Testis (tissue), 3 donors: ENCODE data around the gene UTP20. TPM values are rescaled to one million over a fixed set of nuclear protein-coding genes. Genes with fewer than 3 reads are reported as not detected.
"Not testable (repeated sequence)": the region's sequence is repeated elsewhere in the genome, so short reads cannot be mapped to it uniquely, and the experiment has no call there.

ENCODE experiments used
- DNase-seq: peaks from one replicate; pipeline ENCODE4 v3.0.0-alpha.2; 2019
- H3K27ac ChIP-seq, 2 donors: fragments of 200-600 bp; sonication (generic); one replicate each; pipeline ENCODE4 v1.5.1; 2019
- H3K27me3 ChIP-seq: fragments of 200-600 bp; sonication (generic); one replicate; pipeline ENCODE4 v1.5.1; 2019
- H3K36me3 ChIP-seq: fragments of 200-600 bp; sonication (generic); one replicate; pipeline ENCODE4 v1.5.1; 2017; ENCODE audit warnings: low read depth; ENCODE audit errors: missing control alignments
- H3K4me1 ChIP-seq: fragments of 200-600 bp; sonication (generic); one replicate; pipeline ENCODE4 v1.5.1; 2019
- H3K4me3 ChIP-seq, 2 donors: fragments of 200-600 bp; sonication (generic); one replicate each; pipeline ENCODE4 v1.5.1; 2017 to 2019
- H3K9me3 ChIP-seq: fragments of 200-600 bp; sonication (generic); one replicate; pipeline ENCODE4 v1.5.1; 2017
- POLR2A ChIP-seq: fragments of 450-650 bp; IDR thresholded peaks from one replicate; pipeline ENCODE4 v1.6.1; 2017; ENCODE audit warnings: antibody characterized with exemption, mild to moderate bottlenecking, moderate library complexity
- WGBS, 2 donors: methylation state at CpG; one replicate each; pipeline ENCODE4 v1.1.5; 2018; 5-methylcytosine and 5-hydroxymethylcytosine counted together
- intact Hi-C: fragments of 100-400 bp; cut with DNase I; formaldehyde crosslinking; loops from one replicate; pipeline ENCODE4 v1.15.1; 2023; ENCODE audit warnings: low total_unique reads
- polyA plus RNA-seq: library from polyadenylated mRNA; stranded (reverse); fragments of 350-450 nt; fragmentation: Illumina TruSeq; extraction: RNeasy Lipid Tissue Mini Kit (QIAGEN cat#74804); gene quantifications from one replicate; pipeline ENCODE4 v1.2.3, GENCODE V29; 2014; ENCODE audit warnings: low read depth, low replicate concordance; ENCODE audit not compliant: insufficient read depth
- total RNA-seq, 2 donors: library from RNA; depleted of rRNA; stranded (reverse); fragments of >200 nt; gene quantifications; one replicate each; pipeline ENCODE4 v1.2.3, GENCODE V29; 2016
- TF ChIP-seq, protein P1 (sequence below), 3 experiments: fragments of 450-650 bp in 2 of 3; fragments of 200-600 bp in 1 of 3; sonication (generic) in 1 of 3; IDR thresholded peaks; one replicate each; pipeline ENCODE4 v1.5.1; 2016 to 2019; ENCODE audit warnings: antibody characterized with exemption in 3 of 3, mild to moderate bottlenecking in 2 of 3, moderate library complexity in 1 of 3

The UTP20 gene
- total and polyA plus RNA-seq, 3 donors from 2014 or later, result 12.7 to 31.7 (median 29.2) TPM

DNA sequence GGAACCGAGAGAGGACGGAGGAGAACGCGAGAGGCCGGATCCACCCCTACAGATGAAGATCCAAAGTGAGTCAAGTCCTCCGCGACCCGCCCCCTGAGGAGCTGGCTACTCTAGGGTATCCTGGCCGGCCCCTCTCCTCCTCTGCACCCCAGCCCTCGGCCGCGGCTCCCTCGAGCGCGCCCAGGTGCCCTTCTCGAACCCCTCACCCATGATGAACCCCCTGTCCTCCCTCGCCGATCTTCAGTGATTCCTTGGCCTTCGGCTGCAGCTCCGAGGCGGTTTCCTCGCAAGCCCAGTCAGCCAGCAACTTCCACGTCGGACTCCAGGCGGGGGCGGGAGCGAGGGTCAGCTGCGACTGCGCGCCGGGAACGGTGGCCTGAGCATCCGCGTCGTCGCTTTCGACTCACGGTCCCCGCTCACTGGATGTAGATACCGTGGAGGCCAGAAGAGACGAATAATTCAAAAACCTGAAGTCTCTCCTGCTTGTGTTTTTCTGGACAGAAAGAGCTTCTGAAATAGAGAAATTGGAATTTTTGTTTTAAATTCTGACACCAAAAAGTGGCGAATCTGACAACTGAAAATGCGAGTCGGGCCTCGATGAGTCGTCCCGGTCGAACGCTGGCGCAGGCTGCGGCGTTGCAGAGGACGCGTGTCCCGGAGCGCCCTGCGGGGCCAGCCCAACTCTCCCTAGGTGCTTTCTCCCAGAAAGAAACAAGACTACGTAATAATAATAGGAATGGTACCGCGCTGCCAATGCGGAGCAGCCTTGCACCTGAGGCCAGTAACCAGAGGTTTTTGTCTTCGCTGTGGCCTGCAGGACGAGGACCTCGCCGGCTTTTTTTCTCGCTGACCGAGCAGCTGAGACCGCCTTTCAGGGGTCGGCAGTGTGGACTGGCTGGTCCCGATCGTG lies 127.8 kb downstream of the UTP20 start, which contains the start of gene ARL1:
TSS of gene ARL1 (minus strand) at position 337 of the 910 bp plus-strand sequence. CDS start at position 210, 127 bp downstream.
- H3K27me3 ChIP-seq, result no peaks in the 10 kb centered on the region
- H3K36me3 ChIP-seq, result no peaks in the 10 kb centered on the region
- peak; percentile 89 for DNase-seq
- no peaks in the 10 kb centered on the region for H3K9me3 ChIP-seq
- 0% methylated on average over 22 to 71 of the region's 71 CpGs for WGBS, 2 donors
- H3K27ac ChIP-seq, result peak within 1 kb of the TSS; percentile 89 to 96
- peaks cover 10% of the 10 kb centered on the region for H3K4me1 ChIP-seq
- no peak for TF ChIP-seq POLR2A
- TF ChIP-seq, protein P1, sequence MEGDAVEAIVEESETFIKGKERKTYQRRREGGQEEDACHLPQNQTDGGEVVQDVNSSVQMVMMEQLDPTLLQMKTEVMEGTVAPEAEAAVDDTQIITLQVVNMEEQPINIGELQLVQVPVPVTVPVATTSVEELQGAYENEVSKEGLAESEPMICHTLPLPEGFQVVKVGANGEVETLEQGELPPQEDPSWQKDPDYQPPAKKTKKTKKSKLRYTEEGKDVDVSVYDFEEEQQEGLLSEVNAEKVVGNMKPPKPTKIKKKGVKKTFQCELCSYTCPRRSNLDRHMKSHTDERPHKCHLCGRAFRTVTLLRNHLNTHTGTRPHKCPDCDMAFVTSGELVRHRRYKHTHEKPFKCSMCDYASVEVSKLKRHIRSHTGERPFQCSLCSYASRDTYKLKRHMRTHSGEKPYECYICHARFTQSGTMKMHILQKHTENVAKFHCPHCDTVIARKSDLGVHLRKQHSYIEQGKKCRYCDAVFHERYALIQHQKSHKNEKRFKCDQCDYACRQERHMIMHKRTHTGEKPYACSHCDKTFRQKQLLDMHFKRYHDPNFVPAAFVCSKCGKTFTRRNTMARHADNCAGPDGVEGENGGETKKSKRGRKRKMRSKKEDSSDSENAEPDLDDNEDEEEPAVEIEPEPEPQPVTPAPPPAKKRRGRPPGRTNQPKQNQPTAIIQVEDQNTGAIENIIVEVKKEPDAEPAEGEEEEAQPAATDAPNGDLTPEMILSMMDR (IDR thresholded peaks at IDR 0.05), result peak in 1 of 3 experiments; percentile 20
- intact Hi-C loops, result no loop called here
- H3K4me3 ChIP-seq, result peak within 1 kb of the TSS; percentile 71 to 97

DNA sequence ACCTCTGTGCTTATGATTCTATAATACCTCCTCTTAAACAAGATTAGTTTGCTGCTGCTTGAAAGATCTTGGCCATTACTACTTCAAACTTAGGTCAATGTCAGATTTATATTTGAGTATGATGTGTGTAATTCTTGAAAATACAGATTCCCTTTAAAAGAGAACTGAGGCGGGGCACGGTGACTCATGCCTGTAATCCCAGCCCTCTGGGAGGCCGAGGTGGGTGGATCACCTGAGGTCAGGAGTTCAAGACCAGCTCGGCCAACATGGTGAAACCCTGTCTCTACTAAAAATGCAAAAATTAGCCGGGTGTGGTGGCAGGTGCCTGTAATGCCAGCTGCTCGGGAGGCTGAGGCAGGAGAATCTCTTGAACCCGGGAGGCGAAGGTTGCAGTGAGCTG lies 130.3 kb downstream of the UTP20 start:
- H3K4me1 ChIP-seq, H3K9me3 ChIP-seq, intact Hi-C loops, H3K4me3 ChIP-seq, DNase-seq, H3K36me3 ChIP-seq, H3K27ac ChIP-seq, H3K27me3 ChIP-seq: not testable (repeated sequence)
- 82 to 85% methylated on average over 8 of the region's 8 CpGs for WGBS, 2 donors

DNA sequence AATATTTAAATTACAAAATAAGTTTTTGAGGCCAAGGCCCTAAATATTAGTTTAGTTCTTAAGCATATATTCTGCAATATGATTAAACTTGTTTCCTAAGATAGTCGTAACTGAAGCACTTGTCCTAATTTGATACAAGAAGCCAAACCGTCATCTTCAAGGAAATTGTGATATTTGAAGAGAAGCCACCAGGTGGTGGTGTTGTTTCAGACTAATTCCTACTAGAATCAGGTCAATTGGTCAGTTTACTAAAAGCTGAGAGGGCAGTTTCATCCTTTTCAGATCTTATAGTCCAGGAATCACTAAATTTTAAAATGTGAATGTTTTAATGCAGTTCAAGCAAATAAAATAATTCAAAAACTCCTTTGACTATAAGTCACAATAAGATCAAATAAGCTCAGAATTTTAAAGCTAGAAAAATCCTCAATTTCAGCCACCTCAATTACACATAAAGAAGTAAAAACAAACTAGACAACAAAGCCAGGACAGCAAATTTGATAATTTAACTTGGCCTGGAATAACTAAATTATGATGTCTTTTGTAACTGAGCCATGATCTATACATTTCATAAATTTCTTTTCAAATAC lies 134.7 kb downstream of the UTP20 start:
- no peaks in the 10 kb centered on the region for H3K36me3 ChIP-seq
- intact Hi-C loops, result no loop called here
- no peak overlapping the region for H3K27ac ChIP-seq
- no peaks in the 10 kb centered on the region for H3K9me3 ChIP-seq
- TF ChIP-seq, protein P1 (IDR thresholded peaks at IDR 0.05), result peak; percentile 50 to 53 (median 51)
- no peak for TF ChIP-seq POLR2A
- peak; percentile 54 for DNase-seq
- H3K4me1 ChIP-seq, result no peaks in the 10 kb centered on the region
- WGBS, 2 donors, result 19 to 28% methylated on average over 2 of the region's 2 CpGs
- no peaks in the 10 kb centered on the region for H3K27me3 ChIP-seq
- no peak overlapping the region for H3K4me3 ChIP-seq

DNA sequence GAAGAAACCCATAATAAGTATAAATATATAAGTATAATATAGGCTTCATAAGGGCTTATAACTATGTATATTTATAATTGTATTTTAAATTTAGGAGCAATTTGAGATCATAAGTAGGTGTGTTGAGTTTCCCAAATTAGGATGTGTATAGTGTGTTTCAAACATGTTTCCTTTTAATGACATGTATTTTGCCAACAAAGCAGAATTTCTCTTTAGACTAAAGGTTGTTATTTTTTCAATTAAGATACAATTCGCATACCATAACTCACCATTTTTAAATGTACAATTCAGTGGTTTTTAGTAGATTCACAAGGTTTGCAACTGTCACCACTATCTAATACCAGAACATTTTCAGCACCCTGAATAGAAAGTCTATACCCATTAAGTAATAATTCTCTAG lies 135.3 kb downstream of the UTP20 start:
- Histone ChIP-seq H3K27me3 (no peaks in the 10 kb centered on the region), H3K27ac (no peak overlapping the region), H3K9me3 (no peaks in the 10 kb centered on the region), H3K36me3 (no peaks in the 10 kb centered on the region), H3K4me3 (no peak overlapping the region), H3K4me1 (no peaks in the 10 kb centered on the region)
- WGBS, 2 donors, result 97% methylated on average over 1 of the region's 1 CpG
- intact Hi-C loops, result no loop called here
- TF ChIP-seq POLR2A, result no peak
- TF ChIP-seq, protein P1 (IDR thresholded peaks at IDR 0.05), result no peak
- DNase-seq, result no peak

DNA sequence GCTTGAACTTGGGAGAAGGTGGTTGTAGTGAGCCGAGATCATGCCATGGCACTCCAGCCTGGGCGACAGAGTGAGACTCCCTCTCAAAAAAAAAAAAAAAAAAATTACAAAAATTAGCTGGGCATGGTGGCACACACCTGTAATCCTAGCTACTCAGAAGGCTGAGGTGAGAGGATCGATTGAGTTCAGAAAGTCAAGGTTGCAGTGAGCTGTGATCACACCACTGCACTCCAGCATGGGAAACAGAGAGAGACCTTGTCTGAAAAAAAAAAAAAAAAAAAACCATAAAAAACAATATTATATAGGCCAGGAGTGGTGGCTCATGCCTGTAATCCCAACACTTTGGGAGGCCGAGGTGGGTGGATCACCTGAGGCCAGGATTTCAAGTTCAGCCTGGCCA lies 142.2 kb downstream of the UTP20 start:
- intact Hi-C loops, result not testable (repeated sequence)
- 90 to 95% methylated on average over 4 of the region's 4 CpGs for WGBS, 2 donors

More for the DNA sequence above, 142.2 kb downstream of the UTP20 start:
- H3K27ac ChIP-seq, H3K27me3 ChIP-seq, H3K36me3 ChIP-seq, DNase-seq, H3K4me1 ChIP-seq, H3K4me3 ChIP-seq, H3K9me3 ChIP-seq: not testable (repeated sequence)
